GM13977 (cell line): ENCODE measurements around the gene ZNF124.

Experiments used
- DNase-seq: peaks from one replicate; pipeline ENCODE4 v3.0.0; 2012; ENCODE audit warnings: low spot score
- CTCF ChIP-seq: IDR thresholded peaks from 2 replicates; pipeline ENCODE4 v1.5.1; 2012; ENCODE audit warnings: mild to moderate bottlenecking, control low read depth; ENCODE audit not compliant: insufficient read depth; ENCODE audit errors: extremely low read depth, missing control alignments
- in situ Hi-C: fragments of 300-500 bp; cut with MboI; formaldehyde crosslinking; loops from one replicate; pipeline ENCODE4 v1.12.0; 2022; ENCODE audit warnings: low sequenced_read_pairs, low pct_unique_long_range_greater_than_20kb, mixed read lengths, inconsistent platforms; ENCODE audit not compliant: unreplicated experiment

The ZNF124 gene

GRCh38 chr1:247189981-247190798 lies 18.4 kb upstream of the ZNF124 start:
- TF ChIP-seq CTCF, result no peak
- no peak for DNase-seq
- in situ Hi-C loops, result no loop called here

- no peak for DNase-seq
- no peak for TF ChIP-seq CTCF
- in situ Hi-C loops, result no loop called here
These were observed 13.8 kb upstream of the ZNF124 start for GRCh38 chr1:247185667-247186066.

- TF ChIP-seq CTCF, result no peak
- in situ Hi-C loops, result no loop called here
- DNase-seq, result no peak
These were observed 12.4 kb upstream of the ZNF124 start for GRCh38 chr1:247184254-247184653.

GRCh38 chr1:247182994-247183393 lies 11.2 kb upstream of the ZNF124 start:
- DNase-seq, result no peak
- TF ChIP-seq CTCF, result no peak
- in situ Hi-C loops, result no loop called here

GRCh38 chr1:247180581-247180980 lies 8.8 kb upstream of the ZNF124 start:
- no peak for TF ChIP-seq CTCF
- no peak for DNase-seq
- in situ Hi-C loops, result no loop called here

- in situ Hi-C loops, result no loop called here
- TF ChIP-seq CTCF, result no peak
- no peak for DNase-seq
These were observed 5.9 kb upstream of the ZNF124 start for GRCh38 chr1:247177755-247178154.
